ENCODE measurements around the gene ASIC2. TPM values are rescaled to one million over a fixed set of nuclear protein-coding genes. Genes with fewer than 3 reads are reported as not detected.

ASIC2 gene
- total and polyA plus RNA-seq, 9 of the 15 experiments (the other 6 are each of a cell fraction or from before 2014, with no cell fraction given), result not detected

- TF ChIP-seq CREB3L1 (IDR thresholded peaks at IDR 0.05; ENCODE audit: borderline replicate concordance, low read depth) (no peak), MGA (IDR thresholded peaks at IDR 0.05) (no peak), NEUROD1 (IDR thresholded peaks at IDR 0.05; ENCODE audit: borderline replicate concordance, low read depth, low read length, partially characterized antibody) (peak; percentile 69), FOXA1 (IDR thresholded peaks at IDR 0.05; ENCODE audit: borderline replicate concordance) (peak; percentile 85), BCL6 (CRISPR knock-in tag; IDR thresholded peaks at IDR 0.05) (no peak), CSDE1 (IDR thresholded peaks at IDR 0.05) (no peak), ZC3H8 (IDR thresholded peaks at IDR 0.05) (no peak), CREBBP (IDR thresholded peaks at IDR 0.05; ENCODE audit: low read depth, low read length) (no peak), ZNF707 (CRISPR knock-in tag; conservative IDR thresholded peaks at IDR 0.05) (no peak), ZKSCAN8 (CRISPR knock-in tag; IDR thresholded peaks at IDR 0.05) (peak; percentile 60; the same call in 1 of the 2 replicates), ESRRA (IDR thresholded peaks at IDR 0.05; ENCODE audit: borderline replicate concordance, low read depth) (peak; percentile 69; the same call in 1 of the 2 replicates), PURB (CRISPR knock-in tag; IDR thresholded peaks at IDR 0.05; ENCODE audit: low read depth) (no peak), RUNX1 (IDR thresholded peaks at IDR 0.05; ENCODE audit: low read depth) (peak; percentile 81; the same call in 1 of the 2 replicates), FOXA3 (CRISPR knock-in tag; conservative IDR thresholded peaks at IDR 0.05 in 1 of 2, IDR thresholded peaks at IDR 0.05 in 1 of 2) (peak; percentile 99 to 100)
These were observed 321.9 kb downstream of the ASIC2 start (continued) for GRCh38 chr17:32971171-32971570.
